HepG2 (cell line): ENCODE measurements around the gene UBE2U. TPM values are rescaled to one million over a fixed set of nuclear protein-coding genes. Genes with fewer than 3 reads are reported as not detected.
A peak's percentile ranks its signal among the peaks of the same experiment; 100 is the strongest.

Experiments used
- ATAC-seq: fragments of 200-7000 bp; cut with Tn5 transposase; 3 replicates; pipeline ENCODE4 v1.9.1; 2020; ENCODE audit warnings: mild to moderate bottlenecking, moderate library complexity
- Bru-seq: library from RNA; stranded (reverse); fragments of 400-500 nt; gene quantifications from one replicate; lab custom pipeline; 2021; lab: Mats Ljungman, UMichigan
- BruChase-seq, 2 experiments: library from RNA; stranded (reverse); fragments of 400-500 nt; gene quantifications; one replicate each; lab custom pipeline; 2021; lab: Mats Ljungman, UMichigan
- BruUV-seq: library from RNA; stranded (reverse); fragments of 400-500 nt; replicated peaks from 2 replicates; lab custom pipeline; 2021; lab: Mats Ljungman, UMichigan
- CTCF ChIA-PET: fragments of 300-600 bp; formaldehyde crosslinking; extraction: SDS; loops from one replicate; lab custom pipeline; 2021; ENCODE audit warnings: low total read pairs, inconsistent platforms, low intra/inter-chr PET ratio; lab: Yijun Ruan, JAX
- POLR2A ChIA-PET: fragments of 350-600 bp; sonication (Branson Sonifier 250); formaldehyde crosslinking; loops from one replicate; lab custom pipeline; 2020; ENCODE audit warnings: antibody characterized with exemption, inconsistent platforms; lab: Yijun Ruan, JAX
- DNase-seq: peaks from one replicate; pipeline ENCODE4 v3.0.0-alpha.2; 2015; ENCODE audit warnings: low spot score
- FAIRE-seq: peaks from 3 replicates; lab custom pipeline; 2011; peaks lifted over from hg19 to GRCh38; lab: Jason Lieb, UNC
- H2AFZ ChIP-seq: one replicate; pipeline ENCODE4 v1.6.1; 2011; ENCODE audit warnings: low read length, inconsistent platforms
- H3K27ac ChIP-seq: fragments of 300-600 bp; 3 replicates; pipeline ENCODE4 v1.8.0; 2011; ENCODE audit warnings: mixed run types, mild to moderate bottlenecking, mixed read lengths, low read length, inconsistent platforms; ENCODE audit not compliant: insufficient read depth; ENCODE audit errors: extremely low read length
- H3K27me3 ChIP-seq, 2 experiments: fragments of 200-600 bp in 1 of 2; 2 replicates in 1 of 2; 3 replicates in 1 of 2; pipeline versions ENCODE4 v1.6.0 to v1.8.0; 2011; ENCODE audit warnings: low read length in 2 of 2, mild to moderate bottlenecking in 2 of 2, moderate library complexity in 2 of 2, inconsistent platforms in 1 of 2; ENCODE audit not compliant: insufficient read depth in 2 of 2, control insufficient read depth in 1 of 2
- H3K36me3 ChIP-seq, 2 experiments: fragments of 200-600 bp in 1 of 2; replicated peaks in 1 of 2; 2 replicates in 1 of 2; 3 replicates in 1 of 2; pipeline versions ENCODE4 v1.5.1 to v1.8.0; 2011; ENCODE audit warnings: low read length in 2 of 2, inconsistent platforms in 1 of 2; ENCODE audit not compliant: insufficient read depth in 2 of 2, control insufficient read depth in 1 of 2
- H3K4me1 ChIP-seq: 2 replicates; pipeline ENCODE4 v1.5.1; 2012; ENCODE audit warnings: low read length, inconsistent platforms; ENCODE audit not compliant: insufficient read depth
- H3K4me2 ChIP-seq: 2 replicates; pipeline ENCODE4 v1.6.0; 2011; ENCODE audit warnings: low read depth, low read length, inconsistent platforms
- H3K4me3 ChIP-seq, 3 experiments: fragments of 200-600 bp in 1 of 3; sonication (generic), shearing (Covaris generic) in 1 of 3; replicated peaks in 1 of 3; 2 replicates each; pipeline ENCODE4 v1.5.1; 2011 to 2016; ENCODE audit warnings: low read length in 3 of 3, inconsistent platforms in 2 of 3, low read depth in 2 of 3, mild to moderate bottlenecking in 2 of 3, control low read depth in 1 of 3, mixed read lengths in 1 of 3; ENCODE audit not compliant: insufficient read depth in 1 of 3
- H3K79me2 ChIP-seq: one replicate; pipeline ENCODE4 v1.6.1; 2011; ENCODE audit warnings: low read length, inconsistent platforms; ENCODE audit not compliant: insufficient read depth
- H3K9ac ChIP-seq: 2 replicates; pipeline ENCODE4 v1.6.0; 2011; ENCODE audit warnings: mild to moderate bottlenecking, low read depth, low read length, inconsistent platforms; ENCODE audit not compliant: insufficient read depth
- H3K9me3 ChIP-seq: 2 replicates; pipeline ENCODE4 v1.5.1; 2012; ENCODE audit warnings: mild to moderate bottlenecking, low read length
- H4K20me1 ChIP-seq: 2 replicates; pipeline ENCODE4 v1.6.0; 2011; ENCODE audit warnings: inconsistent platforms, mild to moderate bottlenecking, low read length, moderate library complexity; ENCODE audit not compliant: insufficient read depth
- CBX5 ChIP-seq: sonication (generic); formaldehyde crosslinking; IDR thresholded peaks from 2 replicates; pipeline ENCODE4 v1.4.0; 2020; ENCODE audit warnings: missing genetic modification reagents, borderline replicate concordance
- GRHL1 ChIP-seq: sonication (generic); formaldehyde crosslinking; conservative IDR thresholded peaks from 2 replicates; pipeline ENCODE4 v1.8.0; 2022; ENCODE audit warnings: missing genetic modification reagents
- HES4 ChIP-seq: sonication (generic); formaldehyde crosslinking; IDR thresholded peaks from 2 replicates; pipeline ENCODE4 v1.9.0; 2021; ENCODE audit warnings: mild to moderate bottlenecking, missing genetic modification reagents, borderline replicate concordance
- HMGA1 ChIP-seq: sonication (generic); formaldehyde crosslinking; conservative IDR thresholded peaks from 2 replicates; pipeline ENCODE4 v1.4.0; 2020; ENCODE audit warnings: missing genetic modification reagents
- POLR2AphosphoS5 ChIP-seq: IDR thresholded peaks from 2 replicates; pipeline ENCODE4 v1.6.1; 2012; ENCODE audit warnings: low read depth, low read length
- SETDB1 ChIP-seq: sonication (generic); formaldehyde crosslinking; IDR thresholded peaks from 2 replicates; pipeline ENCODE4 v1.5.1; 2020; ENCODE audit warnings: missing genetic modification reagents, mild to moderate bottlenecking, borderline replicate concordance
- SMARCC2 ChIP-seq: fragments of 450-650 bp; IDR thresholded peaks from 2 replicates; pipeline ENCODE4 v1.6.1; 2017; ENCODE audit warnings: antibody characterized with exemption, mild to moderate bottlenecking
- ZFP90 ChIP-seq: sonication (generic); formaldehyde crosslinking; IDR thresholded peaks from 2 replicates; pipeline ENCODE4 v1.8.0; 2022; ENCODE audit warnings: missing genetic modification reagents, mild to moderate bottlenecking, inconsistent platforms, borderline replicate concordance
- ZNF142 ChIP-seq: sonication (generic); formaldehyde crosslinking; IDR thresholded peaks from 2 replicates; pipeline ENCODE4 v1.4.0; 2020; ENCODE audit warnings: missing genetic modification reagents
- ZNF891 ChIP-seq: sonication (generic); formaldehyde crosslinking; IDR thresholded peaks from 2 replicates; pipeline ENCODE4 v1.5.0; 2020; ENCODE audit warnings: mild to moderate bottlenecking, missing genetic modification reagents
- WGBS: methylation state at CpG from one replicate; pipeline ENCODE4 v1.1.6; 2017; ENCODE audit warnings: low lambda C conversion rate; 5-methylcytosine and 5-hydroxymethylcytosine counted together
- in situ Hi-C: cut with HindIII; loops from 2 replicates; pipeline ENCODE4 v1.10.0; 2017; ENCODE audit warnings: low pct_unique_long_range_greater_than_20kb; ENCODE audit not compliant: extremely low pct_ligation_motif_present
- intact Hi-C: fragments of 100-400 bp; cut with micrococcal nuclease; formaldehyde crosslinking; loops from one replicate; pipeline ENCODE4 v1.10.0; 2022; ENCODE audit not compliant: unreplicated experiment
- long read RNA-seq, 2 experiments: library from RNA in 1 of 2; library from polyadenylated mRNA in 1 of 2; stranded (forward) in 1 of 2; unstranded in 1 of 2; transcript quantifications; one replicate each; pipeline ENCODE4 v2.0.0, GENCODE V29; 2019 to 2022
- polyA minus RNA-seq, 3 experiments: library from RNA; depleted of rRNA, polyadenylated mRNA; stranded (reverse); fragments of >200 nt; gene quantifications; 2 replicates each; pipeline ENCODE4 v1.2.3, GENCODE V29; 2011; ENCODE audit warnings: low replicate concordance in 1 of 3
- polyA plus RNA-seq, 8 experiments: library from polyadenylated mRNA; depleted of rRNA in 3 of 8; stranded (reverse) in 7 of 8; unstranded in 1 of 8; fragments of >200 nt; fragmentation: Illumina TruSeq in 4 of 8; extraction: Trizol in 4 of 8; gene quantifications; 2 replicates each; pipeline versions ENCODE4 v1.2.1 to v1.2.3, GENCODE V29; 2011 to 2016; ENCODE audit warnings: low read depth in 4 of 8, missing spikeins in 1 of 8, mixed read lengths in 1 of 8; ENCODE audit not compliant: insufficient read depth in 1 of 8
- total RNA-seq, 5 experiments: library from RNA; depleted of rRNA; stranded (reverse); fragments of >200 nt; fragmentation: Illumina TruSeq; extraction: Trizol; gene quantifications; 2 replicates each; pipeline ENCODE4 v1.2.3, GENCODE V29; 2016; ENCODE audit warnings: low read depth in 1 of 5

The UBE2U gene
- not detected in 2 replicates for total RNA-seq (2016; rRNA removed; fragmentation: Illumina TruSeq; extraction: Trizol)
- total RNA-seq (2016; cell fraction: cytosol; rRNA removed; fragmentation: Illumina TruSeq; extraction: Trizol; ENCODE audit: low read depth): not detected in 2 replicates
- total RNA-seq (2016; cell fraction: insoluble cytoplasmic fraction; rRNA removed; fragmentation: Illumina TruSeq; extraction: Trizol): not detected in 2 replicates
- not detected in 2 replicates for total RNA-seq (2016; cell fraction: membrane; rRNA removed; fragmentation: Illumina TruSeq; extraction: Trizol)
- not detected in 2 replicates for total RNA-seq (2016; cell fraction: nucleus; rRNA removed; fragmentation: Illumina TruSeq; extraction: Trizol)
- not detected in 2 replicates for polyA plus RNA-seq (2011; rRNA removed)
- polyA plus RNA-seq (2011; cell fraction: cytosol; rRNA removed): not detected in 2 replicates
- polyA plus RNA-seq (2011; cell fraction: nucleus; rRNA removed): not detected in 2 replicates
- not detected in 2 replicates for polyA plus RNA-seq (2012)
- polyA plus RNA-seq (2016; cell fraction: cytosol; fragmentation: Illumina TruSeq; extraction: Trizol; ENCODE audit: low read depth): not detected in 2 replicates
- not detected in 2 replicates for polyA plus RNA-seq (2016; cell fraction: insoluble cytoplasmic fraction; fragmentation: Illumina TruSeq; extraction: Trizol; ENCODE audit: low read depth)
- polyA plus RNA-seq (2016; cell fraction: membrane; fragmentation: Illumina TruSeq; extraction: Trizol; ENCODE audit: low read depth): not detected in 2 replicates
- not detected in 2 replicates for polyA plus RNA-seq (2016; cell fraction: nucleus; fragmentation: Illumina TruSeq; extraction: Trizol; ENCODE audit: insufficient read depth, low read depth)
- polyA minus RNA-seq (2011; rRNA and poly(A)+ RNA removed; ENCODE audit: low replicate concordance): not detected in 2 replicates
- not detected in 2 replicates for polyA minus RNA-seq (2011; cell fraction: cytosol; rRNA and poly(A)+ RNA removed)
- not detected in 2 replicates for polyA minus RNA-seq (2011; cell fraction: nucleus; rRNA and poly(A)+ RNA removed)
- percentile 9 among the genes with signal in this experiment for Bru-seq, nascent RNA
- percentile 7 among the genes with signal in this experiment for BruChase-seq, experiment 1, labeled RNA remaining after a 6-hour chase
- BruChase-seq, experiment 2, labeled RNA remaining after a 2-hour chase: percentile 12 among the genes with signal in this experiment
- long read RNA-seq, experiment 1: 0 reads
- long read RNA-seq, experiment 2: 0 reads

GRCh38 chr1:64203420-64203819 is at the start of gene UBE2U:
TSS of gene UBE2U (plus strand) at chr1:64203623. CDS start at chr1:64204051, 428 bp downstream.
- H3K27ac ChIP-seq: no peak within 1 kb of the TSS
- no peaks in the 10 kb centered on the region for H4K20me1 ChIP-seq
- no peaks in the 10 kb centered on the region for H3K36me3 ChIP-seq
- ChIA-PET CTCF (no interaction called here), POLR2A (no interaction called here)
- in situ Hi-C loops (no loop called here), intact Hi-C loops (no loop called here)
- no peaks in the 10 kb centered on the region for H3K79me2 ChIP-seq
- 78% methylated on average over 22 of the region's 23 CpGs for WGBS
- H2AFZ ChIP-seq: no peak within 1 kb of the TSS
- no peaks in the 10 kb centered on the region for H3K9me3 ChIP-seq
- no peak within 1 kb of the TSS for H3K4me2 ChIP-seq
- ATAC-seq: no peak
- no peaks in the 10 kb centered on the region for H3K4me1 ChIP-seq
- FAIRE-seq: no peak
- no peak within 1 kb of the TSS for H3K9ac ChIP-seq
- BruUV-seq: no TSS peak
- 0 out of 5 replicates have a peak, but pooled peaks cover 0 to 3% of the 10 kb centered on the region in 2 experiments for H3K27me3 ChIP-seq
- no peak for DNase-seq
- TF ChIP-seq HES4 (CRISPR knock-in tag) (no peak), ZNF142 (CRISPR knock-in tag) (no peak), SMARCC2 (no peak), POLR2AphosphoS5 (no peak), ZFP90 (no peak), CBX5 (CRISPR knock-in tag) (no peak), HMGA1 (no peak), SETDB1 (CRISPR knock-in tag) (no peak), ZNF891 (no peak), GRHL1 (CRISPR knock-in tag) (no peak)
- no peak within 1 kb of the TSS for H3K4me3 ChIP-seq
